HEK293T (cell line): ENCODE data around the gene ZMIZ1.

Source experiments
- CTCF ChIA-PET: fragments of 350-600 bp; formaldehyde crosslinking; extraction: SDS; loops from one replicate; lab custom pipeline; 2021; ENCODE audit warnings: antibody characterized with exemption, inconsistent platforms; lab: Yijun Ruan, JAX
- POLR2A ChIA-PET: fragments of 350-600 bp; formaldehyde crosslinking; extraction: SDS; loops from one replicate; lab custom pipeline; 2020; ENCODE audit warnings: antibody characterized with exemption, inconsistent platforms; lab: Yijun Ruan, JAX
- DNase-seq: peaks from one replicate; pipeline ENCODE4 v3.0.0; 2012; ENCODE audit warnings: mixed read lengths; ENCODE audit errors: extremely low spot score
- ARNT ChIP-seq: fragments of 450-650 bp; IDR thresholded peaks from 2 replicates; pipeline ENCODE4 v1.6.1; 2017; ENCODE audit warnings: mild to moderate bottlenecking
- BHLHE40 ChIP-seq: fragments of 450-650 bp; IDR thresholded peaks from 2 replicates; pipeline ENCODE4 v1.6.1; 2016; ENCODE audit warnings: mild to moderate bottlenecking, moderate library complexity, borderline replicate concordance
- CTBP1 ChIP-seq: fragments of 450-650 bp; IDR thresholded peaks from 2 replicates; pipeline ENCODE4 v1.6.1; 2016; ENCODE audit warnings: borderline replicate concordance
- ELF4 ChIP-seq: fragments of 450-650 bp; IDR thresholded peaks from 2 replicates; pipeline ENCODE4 v1.6.1; 2017; ENCODE audit warnings: antibody characterized with exemption
- FOXA1 ChIP-seq: fragments of 450-650 bp; IDR thresholded peaks from 2 replicates; pipeline ENCODE4 v1.6.1; 2016; ENCODE audit warnings: mild to moderate bottlenecking
- FOXK2 ChIP-seq: fragments of 450-650 bp; IDR thresholded peaks from 2 replicates; pipeline ENCODE4 v1.6.1; 2016; ENCODE audit warnings: mild to moderate bottlenecking
- FOXM1 ChIP-seq: fragments of 450-650 bp; IDR thresholded peaks from 2 replicates; pipeline ENCODE4 v1.6.1; 2017; ENCODE audit warnings: mild to moderate bottlenecking, borderline replicate concordance
- HDGF ChIP-seq: fragments of 450-650 bp; IDR thresholded peaks from 2 replicates; pipeline ENCODE4 v1.6.1; 2017; ENCODE audit warnings: antibody characterized with exemption, borderline replicate concordance
- L3MBTL2 ChIP-seq: fragments of 450-650 bp; conservative IDR thresholded peaks from 2 replicates; pipeline ENCODE4 v1.6.1; 2016; ENCODE audit warnings: mild to moderate bottlenecking
- LEF1 ChIP-seq: fragments of 450-650 bp; IDR thresholded peaks from 2 replicates; pipeline ENCODE4 v1.6.1; 2017; ENCODE audit warnings: mild to moderate bottlenecking, borderline replicate concordance
- NFRKB ChIP-seq: fragments of 450-650 bp; IDR thresholded peaks from 2 replicates; pipeline ENCODE4 v1.6.1; 2016; ENCODE audit warnings: mild to moderate bottlenecking, moderate library complexity
- PKNOX1 ChIP-seq: fragments of 450-650 bp; IDR thresholded peaks from 2 replicates; pipeline ENCODE4 v1.6.1; 2016
- SP1 ChIP-seq: fragments of 450-650 bp; IDR thresholded peaks from 2 replicates; pipeline ENCODE4 v1.6.1; 2017
- SUZ12 ChIP-seq: fragments of 450-650 bp; IDR thresholded peaks from 2 replicates; pipeline ENCODE4 v1.6.1; 2016; ENCODE audit warnings: mild to moderate bottlenecking
- TARDBP ChIP-seq: fragments of 450-650 bp; IDR thresholded peaks from 2 replicates; pipeline ENCODE4 v1.6.1; 2016
- ZNF384 ChIP-seq: fragments of 450-650 bp; IDR thresholded peaks from 2 replicates; pipeline ENCODE4 v1.6.1; 2016

Gene ZMIZ1

GRCh38 chr10:79206300-79207095 lies 137.7 kb downstream of the ZMIZ1 start:
- no peak for DNase-seq
- TF ChIP-seq CTBP1 (no peak), FOXK2 (no peak), SP1 (no peak), FOXM1 (no peak), FOXA1 (no peak), SUZ12 (no peak), HDGF (no peak), ELF4 (no peak), TARDBP (no peak), NFRKB (no peak), ZNF384 (no peak), ARNT (no peak), PKNOX1 (no peak), BHLHE40 (no peak), LEF1 (no peak), L3MBTL2 (no peak)
- POLR2A ChIA-PET = no interaction called here
- CTCF ChIA-PET = no interaction called here

- no peak for TF ChIP-seq ARNT
- no peak for TF ChIP-seq BHLHE40
- no peak for TF ChIP-seq ELF4
- TF ChIP-seq HDGF = no peak
- TF ChIP-seq FOXK2 = no peak
- no peak for TF ChIP-seq L3MBTL2
- no peak for TF ChIP-seq NFRKB
- TF ChIP-seq ZNF384 = no peak
- TF ChIP-seq PKNOX1 = no peak
- DNase-seq = no peak
- ChIA-PET CTCF (no interaction called here), POLR2A (no interaction called here)
Observed at GRCh38 chr10:79207096-79207357, 138.3 kb downstream of the ZMIZ1 start.

- ChIA-PET POLR2A (no interaction called here), CTCF (no interaction called here)
- DNase-seq = no peak
- TF ChIP-seq LEF1 = no peak
Observed at GRCh38 chr10:79207726-79208125, 139.0 kb downstream of the ZMIZ1 start.

- no peak for DNase-seq
- CTCF ChIA-PET = interaction anchor here (0.6 kb wide), 1 partner anchor 9 kb away, joined by 3 read pairs; no protein-coding TSS in a partner anchor
- POLR2A ChIA-PET = no interaction called here
- TF ChIP-seq SUZ12 (no peak), LEF1 (no peak), ARNT (no peak), TARDBP (no peak), FOXM1 (no peak), FOXK2 (no peak), CTBP1 (no peak), FOXA1 (no peak), PKNOX1 (no peak), ZNF384 (no peak), SP1 (no peak)
Observed at GRCh38 chr10:79208251-79208983, 139.7 kb downstream of the ZMIZ1 start.

- ChIA-PET CTCF (no interaction called here), POLR2A (no interaction called here)
- no peak for TF ChIP-seq BHLHE40
- no peak for TF ChIP-seq L3MBTL2
- TF ChIP-seq FOXM1 = no peak
- TF ChIP-seq ELF4 = no peak
- TF ChIP-seq ARNT = no peak
- DNase-seq = no peak
Observed at GRCh38 chr10:79209340-79209739, 140.6 kb downstream of the ZMIZ1 start.

GRCh38 chr10:79209831-79210230 lies 141.1 kb downstream of the ZMIZ1 start:
- no peak for DNase-seq
- ChIA-PET CTCF (no interaction called here), POLR2A (no interaction called here)
- TF ChIP-seq CTBP1 = no peak
- no peak for TF ChIP-seq LEF1
- TF ChIP-seq PKNOX1 = no peak
